ENCODE measurements around the gene DIDO1. TPM values are rescaled to one million over a fixed set of nuclear protein-coding genes. Genes with fewer than 3 reads are reported as not detected.
A peak's percentile ranks its signal among the peaks of the same experiment; 100 is the strongest.

The DIDO1 gene
- total and polyA plus RNA-seq, 2 of the 13 experiments (the other 11 are each of a cell fraction or from before 2014, with no cell fraction given), result 75.0 to 75.1 TPM

DNA sequence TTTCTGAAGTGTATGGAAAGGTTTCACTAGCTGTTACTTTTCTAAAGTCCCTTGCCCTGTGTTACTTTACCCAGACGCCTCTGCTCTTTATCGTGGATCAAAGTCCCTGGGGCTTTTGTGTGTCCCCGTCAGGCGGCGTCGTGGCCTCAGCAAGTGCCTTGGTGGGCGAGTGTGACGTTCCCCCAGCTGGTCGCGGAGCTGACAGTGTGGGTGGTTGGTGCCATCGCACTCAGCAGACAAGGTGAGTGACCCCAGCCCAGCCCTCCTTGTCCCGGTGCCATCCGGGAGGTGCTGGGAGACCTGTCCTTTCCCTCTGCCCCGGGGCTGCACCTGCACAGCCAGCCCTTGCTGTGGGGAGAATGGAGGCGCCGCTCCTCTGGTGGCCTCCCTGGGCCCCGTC is 37.4 kb downstream of the DIDO1 start:
- Histone ChIP-seq H3K27ac (ENCODE audit: extremely low read length, insufficient read depth, low read length) (no peak overlapping the region), H2AFZ (ENCODE audit: low read length) (no peak overlapping the region), H4K20me1 (ENCODE audit: insufficient read depth, low read length) (no peaks in the 10 kb centered on the region), H3K4me1 (ENCODE audit: insufficient read depth, low read length) (peaks cover 15% of the 10 kb centered on the region), H3K27me3 (ENCODE audit: control insufficient read depth in 1 of 2, insufficient read depth in 2 of 2, low read length in 2 of 2) (no peaks in the 10 kb centered on the region), H3K9me3 (ENCODE audit: low read length) (no peaks in the 10 kb centered on the region), H3K4me3 (replicated peaks in 1 of 3; ENCODE audit: insufficient read depth in 1 of 3, low read depth in 2 of 3, low read length in 3 of 3) (no peak overlapping the region), H3K36me3 (replicated peaks in 1 of 2; ENCODE audit: control insufficient read depth in 1 of 2, insufficient read depth in 2 of 2, low read length in 2 of 2) (peaks cover 48 to 69% of the 10 kb centered on the region in 2 experiments), H3K4me2 (ENCODE audit: low read depth, low read length) (no peak overlapping the region), H3K79me2 (ENCODE audit: insufficient read depth, low read length) (no peaks in the 10 kb centered on the region), H3K9ac (ENCODE audit: insufficient read depth, low read depth, low read length) (no peak overlapping the region)
- POLR2A ChIA-PET, result interaction anchor here (2.4 to 2.7 kb wide), 2 partner anchors 13 to 65 kb away, joined by 8 read pairs; no protein-coding TSS in a partner anchor
- CTCF ChIA-PET (ENCODE audit: low intra/inter-chr PET ratio, low total read pairs), result no interaction called here
- peak; percentile 3; the same call in 1 of the 3 replicates for ATAC-seq
- BruUV-seq (replicated peaks), result no TSS peak
- no peak for DNase-seq (ENCODE audit: low spot score)
- 97% methylated on average over 17 of the region's 17 CpGs for WGBS (ENCODE audit: low lambda C conversion rate)
- FAIRE-seq, result no peak
- intact Hi-C loops (cut with micrococcal nuclease; ENCODE audit: unreplicated experiment) (no loop called here), in situ Hi-C loops (cut with HindIII; ENCODE audit: extremely low pct_ligation_motif_present, low pct_unique_long_range_greater_than_20kb) (no loop called here)
- TF ChIP-seq, protein P1, sequence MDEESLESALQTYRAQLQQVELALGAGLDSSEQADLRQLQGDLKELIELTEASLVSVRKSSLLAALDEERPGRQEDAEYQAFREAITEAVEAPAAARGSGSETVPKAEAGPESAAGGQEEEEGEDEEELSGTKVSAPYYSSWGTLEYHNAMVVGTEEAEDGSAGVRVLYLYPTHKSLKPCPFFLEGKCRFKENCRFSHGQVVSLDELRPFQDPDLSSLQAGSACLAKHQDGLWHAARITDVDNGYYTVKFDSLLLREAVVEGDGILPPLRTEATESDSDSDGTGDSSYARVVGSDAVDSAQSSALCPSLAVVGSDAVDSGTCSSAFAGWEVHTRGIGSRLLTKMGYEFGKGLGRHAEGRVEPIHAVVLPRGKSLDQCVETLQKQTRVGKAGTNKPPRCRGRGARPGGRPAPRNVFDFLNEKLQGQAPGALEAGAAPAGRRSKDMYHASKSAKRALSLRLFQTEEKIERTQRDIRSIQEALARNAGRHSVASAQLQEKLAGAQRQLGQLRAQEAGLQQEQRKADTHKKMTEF (CRISPR knock-in tag; IDR thresholded peaks at IDR 0.05), result no peak
- TF ChIP-seq ZNF768 (CRISPR knock-in tag; IDR thresholded peaks at IDR 0.05) (peak; percentile 30; the same call in 1 of the 2 replicates), ZMYM3 (CRISPR knock-in tag; IDR thresholded peaks at IDR 0.05) (no peak), ZNF546 (CRISPR knock-in tag; conservative IDR thresholded peaks at IDR 0.05) (no peak), ISL2 (CRISPR knock-in tag; IDR thresholded peaks at IDR 0.05) (no peak), AGO2 (optimal IDR thresholded peaks at IDR 0.05; ENCODE audit: low read depth, low read length) (peak; percentile 80), ZNF562 (CRISPR knock-in tag; IDR thresholded peaks at IDR 0.05; ENCODE audit: borderline replicate concordance) (no peak), TP53 (CRISPR knock-in tag; conservative IDR thresholded peaks at IDR 0.05) (no peak), POLR2A (IDR thresholded peaks at IDR 0.05; ENCODE audit: insufficient read depth in 1 of 2, low read depth in 2 of 2, low read length in 2 of 2) (0 out of 4 replicates have a peak, but pooled peaks of 1 of the 2 experiments have one; percentile 23), ZNF441 (CRISPR knock-in tag; IDR thresholded peaks at IDR 0.05; ENCODE audit: borderline replicate concordance) (no peak), ZNF749 (CRISPR knock-in tag; IDR thresholded peaks at IDR 0.05; ENCODE audit: borderline replicate concordance) (no peak), ZNF839 (CRISPR knock-in tag; IDR thresholded peaks at IDR 0.05; ENCODE audit: borderline replicate concordance) (no peak)
- TF ChIP-seq, protein P2, sequence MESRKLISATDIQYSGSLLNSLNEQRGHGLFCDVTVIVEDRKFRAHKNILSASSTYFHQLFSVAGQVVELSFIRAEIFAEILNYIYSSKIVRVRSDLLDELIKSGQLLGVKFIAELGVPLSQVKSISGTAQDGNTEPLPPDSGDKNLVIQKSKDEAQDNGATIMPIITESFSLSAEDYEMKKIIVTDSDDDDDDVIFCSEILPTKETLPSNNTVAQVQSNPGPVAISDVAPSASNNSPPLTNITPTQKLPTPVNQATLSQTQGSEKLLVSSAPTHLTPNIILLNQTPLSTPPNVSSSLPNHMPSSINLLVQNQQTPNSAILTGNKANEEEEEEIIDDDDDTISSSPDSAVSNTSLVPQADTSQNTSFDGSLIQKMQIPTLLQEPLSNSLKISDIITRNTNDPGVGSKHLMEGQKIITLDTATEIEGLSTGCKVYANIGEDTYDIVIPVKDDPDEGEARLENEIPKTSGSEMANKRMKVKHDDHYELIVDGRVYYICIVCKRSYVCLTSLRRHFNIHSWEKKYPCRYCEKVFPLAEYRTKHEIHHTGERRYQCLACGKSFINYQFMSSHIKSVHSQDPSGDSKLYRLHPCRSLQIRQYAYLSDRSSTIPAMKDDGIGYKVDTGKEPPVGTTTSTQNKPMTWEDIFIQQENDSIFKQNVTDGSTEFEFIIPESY (CRISPR knock-in tag; IDR thresholded peaks at IDR 0.05), result peak; percentile 63; the same call in 1 of the 2 replicates
- TF ChIP-seq, protein P3, sequence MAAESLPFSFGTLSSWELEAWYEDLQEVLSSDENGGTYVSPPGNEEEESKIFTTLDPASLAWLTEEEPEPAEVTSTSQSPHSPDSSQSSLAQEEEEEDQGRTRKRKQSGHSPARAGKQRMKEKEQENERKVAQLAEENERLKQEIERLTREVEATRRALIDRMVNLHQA (CRISPR knock-in tag; IDR thresholded peaks at IDR 0.05), result no peak
- TF ChIP-seq, protein P4, sequence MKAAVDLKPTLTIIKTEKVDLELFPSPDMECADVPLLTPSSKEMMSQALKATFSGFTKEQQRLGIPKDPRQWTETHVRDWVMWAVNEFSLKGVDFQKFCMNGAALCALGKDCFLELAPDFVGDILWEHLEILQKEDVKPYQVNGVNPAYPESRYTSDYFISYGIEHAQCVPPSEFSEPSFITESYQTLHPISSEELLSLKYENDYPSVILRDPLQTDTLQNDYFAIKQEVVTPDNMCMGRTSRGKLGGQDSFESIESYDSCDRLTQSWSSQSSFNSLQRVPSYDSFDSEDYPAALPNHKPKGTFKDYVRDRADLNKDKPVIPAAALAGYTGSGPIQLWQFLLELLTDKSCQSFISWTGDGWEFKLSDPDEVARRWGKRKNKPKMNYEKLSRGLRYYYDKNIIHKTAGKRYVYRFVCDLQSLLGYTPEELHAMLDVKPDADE (CRISPR knock-in tag; IDR thresholded peaks at IDR 0.05), result no peak

Data from HepG2 (cell line).